Measurements from ENCODE around the gene TIMM21. TPM values are rescaled to one million over a fixed set of nuclear protein-coding genes. Genes with fewer than 3 reads are reported as not detected.

Gene TIMM21
- polyA plus RNA-seq, 1 donor (not counting 4 experiments of a cell fraction or from before 2014, with no cell fraction given): 76.0 TPM

GRCh38 chr18:74141667-74142066, 6.7 kb upstream of the TIMM21 start:
- H3K79me2 ChIP-seq (ENCODE audit: control insufficient read depth, insufficient read depth, low read length): no peaks in the 10 kb centered on the region
- FAIRE-seq (peak; percentile 55), DNase-seq (ENCODE audit: low read depth, low spot score) (peak; percentile 40)
- H3K9me3 ChIP-seq (ENCODE audit: control insufficient read depth, low read depth, low read length): no peaks in the 10 kb centered on the region
- H3K4me3 ChIP-seq (ENCODE audit: control insufficient read depth in 2 of 3, extremely low read depth in 1 of 3, insufficient read depth in 2 of 3, low read depth in 1 of 3, low read length in 3 of 3): no peak overlapping the region
- H3K9me1 ChIP-seq (ENCODE audit: control insufficient read depth, extremely low read depth, insufficient read depth, low read length): no peaks in the 10 kb centered on the region
- no peaks in the 10 kb centered on the region for H4K20me1 ChIP-seq (ENCODE audit: control insufficient read depth, extremely low read depth, insufficient read depth, low read length)
- H3K36me3 ChIP-seq (ENCODE audit: control insufficient read depth in 2 of 2, extremely low read depth in 1 of 2, insufficient read depth in 2 of 2, low read length in 2 of 2): no peaks in the 10 kb centered on the region
- dilution Hi-C loops (cut with MboI; ENCODE audit: extremely low pct_ligation_motif_present, low sequenced_read_pairs): no loop called here
- H3K4me2 ChIP-seq (ENCODE audit: control insufficient read depth, extremely low read depth, insufficient read depth, low read depth, low read length): peak overlapping the region; percentile 37
- peaks cover 14% of the 10 kb centered on the region for H3K4me1 ChIP-seq (ENCODE audit: control insufficient read depth, extremely low read depth, insufficient read depth, low read length)
- no peaks in the 10 kb centered on the region for H3K27me3 ChIP-seq (ENCODE audit: control insufficient read depth, extremely low read depth, insufficient read depth, low read length)
- H2AFZ ChIP-seq (ENCODE audit: control insufficient read depth, low read length): no peak overlapping the region
- H3K27ac ChIP-seq (ENCODE audit: control insufficient read depth, insufficient read depth, low read length): no peak overlapping the region
- no peak overlapping the region for H3K9ac ChIP-seq (ENCODE audit: control insufficient read depth, extremely low read depth, insufficient read depth, low read length)
- TF ChIP-seq EZH2 (IDR thresholded peaks at IDR 0.05; ENCODE audit: low read length): no peak
- no peak for TF ChIP-seq CTCF (optimal IDR thresholded peaks at IDR 0.05 in 1 of 3, IDR thresholded peaks at IDR 0.05 in 1 of 3, conservative IDR thresholded peaks at IDR 0.05 in 1 of 3; ENCODE audit: extremely low read depth in 1 of 3, insufficient read depth in 2 of 3, low read length in 3 of 3)

GRCh38 chr18:74142252-74142651, 6.1 kb upstream of the TIMM21 start:
- TF ChIP-seq EZH2 (IDR thresholded peaks at IDR 0.05; ENCODE audit: low read length) (no peak), CTCF (optimal IDR thresholded peaks at IDR 0.05 in 1 of 3, IDR thresholded peaks at IDR 0.05 in 1 of 3, conservative IDR thresholded peaks at IDR 0.05 in 1 of 3; ENCODE audit: extremely low read depth in 1 of 3, insufficient read depth in 2 of 3, low read length in 3 of 3) (no peak)
- Histone ChIP-seq H3K9me1 (ENCODE audit: control insufficient read depth, extremely low read depth, insufficient read depth, low read length) (no peaks in the 10 kb centered on the region), H3K9ac (ENCODE audit: control insufficient read depth, extremely low read depth, insufficient read depth, low read length) (no peak overlapping the region), H3K9me3 (ENCODE audit: control insufficient read depth, low read depth, low read length) (no peaks in the 10 kb centered on the region), H3K36me3 (ENCODE audit: control insufficient read depth in 2 of 2, extremely low read depth in 1 of 2, insufficient read depth in 2 of 2, low read length in 2 of 2) (no peaks in the 10 kb centered on the region), H3K27ac (ENCODE audit: control insufficient read depth, insufficient read depth, low read length) (no peak overlapping the region), H3K79me2 (ENCODE audit: control insufficient read depth, insufficient read depth, low read length) (no peaks in the 10 kb centered on the region), H3K4me2 (ENCODE audit: control insufficient read depth, extremely low read depth, insufficient read depth, low read depth, low read length) (no peak overlapping the region), H4K20me1 (ENCODE audit: control insufficient read depth, extremely low read depth, insufficient read depth, low read length) (no peaks in the 10 kb centered on the region), H3K27me3 (ENCODE audit: control insufficient read depth, extremely low read depth, insufficient read depth, low read length) (no peaks in the 10 kb centered on the region), H3K4me3 (ENCODE audit: control insufficient read depth in 2 of 3, extremely low read depth in 1 of 3, insufficient read depth in 2 of 3, low read depth in 1 of 3, low read length in 3 of 3) (no peak overlapping the region), H2AFZ (ENCODE audit: control insufficient read depth, low read length) (no peak overlapping the region), H3K4me1 (ENCODE audit: control insufficient read depth, extremely low read depth, insufficient read depth, low read length) (peaks cover 14% of the 10 kb centered on the region)
- dilution Hi-C loops (cut with MboI; ENCODE audit: extremely low pct_ligation_motif_present, low sequenced_read_pairs): no loop called here
- FAIRE-seq (no peak), DNase-seq (ENCODE audit: low read depth, low spot score) (no peak)
